Measurements from ENCODE around the gene SSUH2.
"Not testable (repeated sequence)": the region's sequence is repeated elsewhere in the genome, so short reads cannot be mapped to it uniquely, and the experiment has no call there.

The SSUH2 gene, protein sequence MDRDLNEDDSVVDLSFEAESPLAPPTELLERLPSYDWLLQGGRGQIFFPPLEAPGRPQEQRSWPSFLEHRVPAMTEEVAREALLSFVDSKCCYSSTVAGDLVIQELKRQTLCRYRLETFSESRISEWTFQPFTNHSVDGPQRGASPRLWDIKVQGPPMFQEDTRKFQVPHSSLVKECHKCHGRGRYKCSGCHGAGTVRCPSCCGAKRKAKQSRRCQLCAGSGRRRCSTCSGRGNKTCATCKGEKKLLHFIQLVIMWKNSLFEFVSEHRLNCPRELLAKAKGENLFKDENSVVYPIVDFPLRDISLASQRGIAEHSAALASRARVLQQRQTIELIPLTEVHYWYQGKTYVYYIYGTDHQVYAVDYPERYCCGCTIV

DNA sequence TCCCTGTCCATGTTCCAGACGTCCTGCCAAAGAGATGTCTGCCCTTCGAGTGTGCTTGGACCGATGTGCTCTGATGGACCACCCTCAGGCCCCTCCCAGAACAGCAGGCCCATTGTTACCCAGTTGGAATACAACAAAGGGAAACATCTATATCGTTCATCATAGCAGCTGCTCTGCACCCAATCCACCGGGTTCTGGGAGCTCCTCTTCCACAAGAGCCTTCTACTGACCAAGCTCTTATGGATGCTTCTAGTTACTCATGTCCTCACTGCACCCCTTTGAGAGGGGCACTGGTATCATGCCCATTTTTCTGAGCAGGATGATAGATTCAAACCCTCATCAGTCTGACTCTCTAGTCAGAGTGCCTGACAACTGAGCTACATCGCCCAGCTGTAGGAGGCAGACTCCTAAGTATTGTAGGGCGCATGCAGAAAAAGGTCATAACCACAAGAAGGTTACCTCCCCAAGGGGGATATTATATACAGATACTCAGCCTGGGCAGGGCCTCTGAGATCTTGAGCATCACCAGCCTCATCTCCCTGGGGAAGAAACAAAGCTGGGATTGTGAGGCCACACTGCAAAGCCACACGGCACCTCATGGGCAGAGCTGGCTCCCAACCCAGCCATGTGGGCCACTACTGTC lies at the start of gene SSUH2:
Gene SSUH2, minus strand, starts transcription at position 51 of the 643 bp plus-strand sequence. Its CDS starts 40 bp downstream, at position 11.
- ChIA-PET POLR2A (no interaction called here), CTCF (interaction anchor here (0.6 to 2.1 kb wide), 5 partner anchors 9 to 125 kb away, joined by 3 to 7 read pairs (median 4); partner anchors contain the start of gene OXTR)
- Histone ChIP-seq H3K4me3 (ENCODE audit: low read depth, low read length) (no peak within 1 kb of the TSS), H3K27ac (ENCODE audit: extremely low read depth, low read depth, low read length) (no peak within 1 kb of the TSS), H3K36me3 (ENCODE audit: control insufficient read depth in 2 of 2, insufficient read depth in 1 of 2, low read length in 2 of 2) (no peaks in the 10 kb centered on the region), H3K9me3 (ENCODE audit: control insufficient read depth, insufficient read depth, low read depth, low read length) (no peaks in the 10 kb centered on the region), H3K4me1 (ENCODE audit: control insufficient read depth, insufficient read depth, low read length) (no peaks in the 10 kb centered on the region)
- TF ChIP-seq ZNF266 (tag by site-specific recombination; IDR thresholded peaks at IDR 0.05; ENCODE audit: low read depth) (no peak), FEZF1 (tag by site-specific recombination; IDR thresholded peaks at IDR 0.05) (no peak), GFI1B (tag by site-specific recombination; IDR thresholded peaks at IDR 0.05) (no peak), ZBTB7A (tag by site-specific recombination; IDR thresholded peaks at IDR 0.05; ENCODE audit: low read depth) (no peak), ZNF747 (tag by site-specific recombination; IDR thresholded peaks at IDR 0.05) (no peak), ZNF157 (tag by site-specific recombination; IDR thresholded peaks at IDR 0.05) (no peak), PATZ1 (tag by site-specific recombination; IDR thresholded peaks at IDR 0.05) (no peak)
- TF ChIP-seq, protein P1, sequence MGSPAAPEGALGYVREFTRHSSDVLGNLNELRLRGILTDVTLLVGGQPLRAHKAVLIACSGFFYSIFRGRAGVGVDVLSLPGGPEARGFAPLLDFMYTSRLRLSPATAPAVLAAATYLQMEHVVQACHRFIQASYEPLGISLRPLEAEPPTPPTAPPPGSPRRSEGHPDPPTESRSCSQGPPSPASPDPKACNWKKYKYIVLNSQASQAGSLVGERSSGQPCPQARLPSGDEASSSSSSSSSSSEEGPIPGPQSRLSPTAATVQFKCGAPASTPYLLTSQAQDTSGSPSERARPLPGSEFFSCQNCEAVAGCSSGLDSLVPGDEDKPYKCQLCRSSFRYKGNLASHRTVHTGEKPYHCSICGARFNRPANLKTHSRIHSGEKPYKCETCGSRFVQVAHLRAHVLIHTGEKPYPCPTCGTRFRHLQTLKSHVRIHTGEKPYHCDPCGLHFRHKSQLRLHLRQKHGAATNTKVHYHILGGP (tag by site-specific recombination; IDR thresholded peaks at IDR 0.05): no peak

DNA sequence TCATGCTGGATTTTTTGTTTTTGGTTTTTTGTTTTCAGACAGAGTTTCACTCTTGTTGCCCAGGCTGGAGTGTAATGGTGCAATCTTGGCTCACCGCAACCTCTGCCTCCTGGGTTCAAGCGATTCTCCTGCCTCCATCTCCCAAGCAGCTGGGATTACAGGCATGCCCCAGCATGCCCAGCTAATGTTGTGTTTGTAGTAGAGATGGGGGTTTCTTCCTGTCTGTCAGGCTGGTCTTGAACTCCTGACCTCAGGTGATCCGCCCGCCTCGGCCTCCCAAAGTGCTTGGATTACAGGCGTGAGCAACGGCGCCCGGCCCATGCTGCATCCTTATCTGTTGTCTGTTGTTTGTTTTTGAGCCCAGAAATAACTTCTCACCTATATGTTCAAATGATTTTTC lies 46.7 kb upstream of the SSUH2 start:
- CTCF ChIA-PET; H3K9me3 ChIP-seq (ENCODE audit: control insufficient read depth, insufficient read depth, low read depth, low read length): not testable (repeated sequence)

DNA sequence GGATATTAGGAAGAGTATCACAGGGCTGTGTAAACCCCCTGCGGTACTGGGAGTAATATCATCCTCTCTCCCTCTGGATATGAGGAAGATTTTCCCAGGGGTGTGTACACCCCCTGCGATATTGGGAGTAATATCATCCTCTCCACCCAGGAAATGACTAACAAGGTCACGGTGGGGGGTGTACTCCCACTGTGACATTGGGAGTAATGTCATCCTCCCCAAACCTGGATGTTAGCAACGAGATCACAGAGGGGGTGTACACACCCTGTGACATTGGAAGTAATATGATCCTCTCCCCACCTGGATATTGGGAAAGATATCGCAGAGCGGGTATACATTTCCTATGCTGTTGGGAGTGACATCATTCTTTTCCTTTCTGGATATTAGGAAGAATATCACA lies 40.4 kb upstream of the SSUH2 start:
- TF ChIP-seq, protein P2, sequence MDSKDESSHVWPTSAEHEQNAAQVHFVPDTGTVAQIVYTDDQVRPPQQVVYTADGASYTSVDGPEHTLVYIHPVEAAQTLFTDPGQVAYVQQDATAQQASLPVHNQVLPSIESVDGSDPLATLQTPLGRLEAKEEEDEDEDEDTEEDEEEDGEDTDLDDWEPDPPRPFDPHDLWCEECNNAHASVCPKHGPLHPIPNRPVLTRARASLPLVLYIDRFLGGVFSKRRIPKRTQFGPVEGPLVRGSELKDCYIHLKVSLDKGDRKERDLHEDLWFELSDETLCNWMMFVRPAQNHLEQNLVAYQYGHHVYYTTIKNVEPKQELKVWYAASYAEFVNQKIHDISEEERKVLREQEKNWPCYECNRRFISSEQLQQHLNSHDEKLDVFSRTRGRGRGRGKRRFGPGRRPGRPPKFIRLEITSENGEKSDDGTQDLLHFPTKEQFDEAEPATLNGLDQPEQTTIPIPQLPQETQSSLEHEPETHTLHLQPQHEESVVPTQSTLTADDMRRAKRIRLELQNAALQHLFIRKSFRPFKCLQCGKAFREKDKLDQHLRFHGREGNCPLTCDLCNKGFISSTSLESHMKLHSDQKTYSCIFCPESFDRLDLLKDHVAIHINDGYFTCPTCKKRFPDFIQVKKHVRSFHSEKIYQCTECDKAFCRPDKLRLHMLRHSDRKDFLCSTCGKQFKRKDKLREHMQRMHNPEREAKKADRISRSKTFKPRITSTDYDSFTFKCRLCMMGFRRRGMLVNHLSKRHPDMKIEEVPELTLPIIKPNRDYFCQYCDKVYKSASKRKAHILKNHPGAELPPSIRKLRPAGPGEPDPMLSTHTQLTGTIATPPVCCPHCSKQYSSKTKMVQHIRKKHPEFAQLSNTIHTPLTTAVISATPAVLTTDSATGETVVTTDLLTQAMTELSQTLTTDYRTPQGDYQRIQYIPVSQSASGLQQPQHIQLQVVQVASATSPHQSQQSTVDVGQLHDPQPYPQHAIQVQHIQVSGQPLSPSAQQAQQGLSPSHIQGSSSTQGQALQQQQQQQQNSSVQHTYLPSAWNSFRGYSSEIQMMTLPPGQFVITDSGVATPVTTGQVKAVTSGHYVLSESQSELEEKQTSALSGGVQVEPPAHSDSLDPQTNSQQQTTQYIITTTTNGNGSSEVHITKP (tag by site-specific recombination; IDR thresholded peaks at IDR 0.05): peak; percentile 65; the same call in 1 of the 2 replicates
- TF ChIP-seq GLIS1 (tag by site-specific recombination; IDR thresholded peaks at IDR 0.05) (peak; percentile 77), ZIC2 (tag by site-specific recombination; IDR thresholded peaks at IDR 0.05) (peak; percentile 63), WT1 (tag by site-specific recombination; IDR thresholded peaks at IDR 0.05) (peak; percentile 45; the same call in 1 of the 2 replicates)
- H3K4me1 ChIP-seq (ENCODE audit: control insufficient read depth, insufficient read depth, low read length); H3K36me3 ChIP-seq (ENCODE audit: control insufficient read depth in 2 of 2, insufficient read depth in 1 of 2, low read length in 2 of 2); CTCF ChIA-PET; H3K27ac ChIP-seq (ENCODE audit: extremely low read depth, low read depth, low read length); H3K9me3 ChIP-seq (ENCODE audit: control insufficient read depth, insufficient read depth, low read depth, low read length); H3K4me3 ChIP-seq (ENCODE audit: low read depth, low read length); POLR2A ChIA-PET: not testable (repeated sequence)

More for the DNA sequence above, 46.7 kb upstream of the SSUH2 start:
- H3K4me3 ChIP-seq (ENCODE audit: low read depth, low read length); H3K27ac ChIP-seq (ENCODE audit: extremely low read depth, low read depth, low read length); H3K36me3 ChIP-seq (ENCODE audit: control insufficient read depth in 2 of 2, insufficient read depth in 1 of 2, low read length in 2 of 2); H3K4me1 ChIP-seq (ENCODE audit: control insufficient read depth, insufficient read depth, low read length); POLR2A ChIA-PET: not testable (repeated sequence)

Data from HEK293 (cell line).